Activated T-cell treated with anti-CD3 and anti-CD28 coated beads for 24 hours (primary cell): ENCODE measurements around the gene USH2A.

Source experiments
- DNase-seq: peaks from one replicate; pipeline ENCODE4 v3.0.0-alpha.2; 2020; ENCODE audit warnings: low read depth

The USH2A gene

DNA sequence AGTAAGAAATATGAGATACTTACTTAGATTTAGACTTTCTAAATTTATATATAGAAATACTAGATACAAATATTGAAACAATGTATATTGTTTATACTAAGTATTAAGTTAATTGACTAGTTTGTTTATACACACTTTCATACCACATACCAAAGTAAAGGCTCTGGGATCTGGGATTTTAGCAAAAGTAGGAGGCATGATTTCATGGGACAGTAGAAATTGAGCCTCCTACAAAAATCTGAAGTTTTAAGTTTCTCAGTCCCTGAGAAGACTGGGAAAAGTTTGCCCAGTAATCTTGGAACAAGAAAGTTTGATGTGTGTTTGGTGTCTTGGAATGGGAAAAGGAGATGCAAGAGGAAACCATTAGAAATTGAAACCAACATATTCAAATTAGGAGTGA is 825.3 kb downstream of the USH2A start:
- DNase-seq: no peak

- DNase-seq: no peak
Measured at GRCh38 chr1:215595231-215595630, 828.0 kb downstream of the USH2A start.

DNA sequence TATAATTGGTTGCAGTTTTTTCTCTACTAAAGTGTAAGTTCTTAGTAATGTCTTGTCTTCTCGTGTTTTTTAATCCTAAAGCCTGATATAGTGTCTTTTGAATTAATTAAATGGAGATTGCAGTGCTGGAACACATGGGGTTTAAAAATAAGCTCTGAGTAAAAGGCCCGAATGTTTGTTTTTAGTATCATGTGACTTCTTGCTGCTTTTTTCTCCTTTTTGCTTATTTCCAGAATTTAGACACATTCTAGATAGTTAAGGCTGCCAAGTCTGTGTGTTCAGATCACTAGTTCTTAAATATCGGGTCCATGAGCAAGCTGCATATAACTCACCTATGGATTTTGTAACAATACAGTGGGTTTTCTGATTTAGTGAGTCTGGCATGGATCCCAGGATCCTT is 828.6 kb downstream of the USH2A start:
- no peak for DNase-seq

DNA sequence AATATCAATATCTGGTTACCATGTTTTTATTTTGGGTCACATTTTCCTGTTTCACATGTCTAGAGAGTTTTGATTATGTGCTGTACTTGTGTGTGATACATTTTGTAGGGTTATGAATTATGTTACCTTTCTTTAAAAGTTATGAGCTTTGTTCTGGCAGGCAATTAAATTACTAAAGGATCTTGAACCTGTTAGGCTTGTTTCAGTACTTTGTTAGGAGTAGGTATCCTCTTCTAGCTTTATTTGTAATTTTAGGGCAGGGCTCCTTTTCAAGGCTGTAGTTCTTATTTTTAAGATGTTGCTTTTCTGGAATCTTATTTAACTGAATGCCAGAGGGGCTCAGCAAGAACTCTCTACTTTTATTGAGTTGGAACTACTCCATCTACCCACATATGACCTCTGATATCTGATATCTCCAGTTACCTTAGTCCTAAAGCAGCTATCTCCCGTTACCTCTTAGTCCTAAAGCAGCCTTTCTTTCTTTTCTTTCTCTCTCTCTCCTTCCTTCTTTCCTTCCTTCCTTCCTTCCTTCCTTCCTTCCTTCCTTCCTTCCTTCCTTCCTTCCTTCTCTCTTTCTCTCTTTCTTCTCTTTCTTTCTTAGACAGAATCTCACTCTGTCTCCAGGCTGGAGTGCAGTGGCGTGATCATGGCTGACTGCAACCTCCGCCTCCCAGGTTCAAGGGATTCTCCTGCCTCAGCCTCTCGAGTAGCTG is 832.3 kb downstream of the USH2A start:
- no peak for DNase-seq

GRCh38 chr1:215589650-215590435 is 833.4 kb downstream of the USH2A start:
- DNase-seq: no peak

DNA sequence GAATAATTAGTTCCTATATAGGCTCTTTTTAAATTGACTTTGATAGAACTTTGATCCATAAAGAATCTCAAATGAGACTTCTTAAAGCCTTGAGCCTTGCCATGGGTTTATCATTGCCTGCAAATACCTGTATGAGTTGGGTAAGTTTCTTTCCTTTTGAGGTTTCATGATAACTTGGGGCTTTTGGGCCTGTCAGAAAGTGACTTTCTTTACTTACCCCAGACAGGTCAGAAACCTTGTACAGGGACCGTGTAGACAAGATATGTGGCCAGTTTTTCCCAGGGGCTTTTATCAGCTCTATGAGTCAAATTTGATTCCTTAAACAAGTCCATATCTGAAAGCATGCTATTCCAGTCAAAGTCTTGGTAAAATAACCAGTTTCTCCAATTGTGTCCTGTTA is 838.9 kb downstream of the USH2A start:
- DNase-seq: no peak

GRCh38 chr1:215583185-215583749 is 840.0 kb downstream of the USH2A start:
- no peak for DNase-seq

- no peak for DNase-seq
Measured at GRCh38 chr1:215581896-215582295, 841.4 kb downstream of the USH2A start.
